ENCODE measurements around the gene CCDC85A.

- TF ChIP-seq CTCF (IDR thresholded peaks at IDR 0.05) (no peak), POLR2A (IDR thresholded peaks at IDR 0.05) (no peak)
These were observed 14.0 kb downstream of the CCDC85A start for GRCh38 chr2:56197816-56198215.

Data from lower leg skin (tissue), 3 donors.